ENCODE results near the gene FAM180B.
"Not testable (repeated sequence)": the region's sequence is repeated elsewhere in the genome, so short reads cannot be mapped to it uniquely, and the experiment has no call there.

FAM180B gene

GRCh38 chr11:47631473-47631872, 45.0 kb downstream of the FAM180B start:
- Histone ChIP-seq H3K4me3 (ENCODE audit: insufficient read length, low read depth) (no peak overlapping the region), H3K4me1 (ENCODE audit: insufficient read depth, insufficient read length) (no peaks in the 10 kb centered on the region), H3K36me3 (ENCODE audit: insufficient read depth, insufficient read length, low read length) (peaks cover 82% of the 10 kb centered on the region), H3K27me3 (ENCODE audit: insufficient read depth, insufficient read length) (no peaks in the 10 kb centered on the region), H3K9ac (ENCODE audit: insufficient read length, low read depth) (no peak overlapping the region), H3K9me3 (ENCODE audit: insufficient read depth, low read length) (no peaks in the 10 kb centered on the region)
- DNase-seq (ENCODE audit: low read depth, low spot score) = no peak
- TF ChIP-seq SUZ12 (IDR thresholded peaks at IDR 0.05; ENCODE audit: extremely low read depth, insufficient read depth, insufficient read length) (no peak), YY1 (IDR thresholded peaks at IDR 0.05; ENCODE audit: insufficient read depth, insufficient read length) (no peak), ZNF274 (IDR thresholded peaks at IDR 0.05; ENCODE audit: low read depth, low read length) (no peak)

- not testable (repeated sequence) for H3K9ac ChIP-seq (ENCODE audit: insufficient read length, low read depth); H3K4me3 ChIP-seq (ENCODE audit: insufficient read length, low read depth); DNase-seq (ENCODE audit: low read depth, low spot score); H3K27me3 ChIP-seq (ENCODE audit: insufficient read depth, insufficient read length); H3K9me3 ChIP-seq (ENCODE audit: insufficient read depth, low read length); H3K4me1 ChIP-seq (ENCODE audit: insufficient read depth, insufficient read length)
- H3K36me3 ChIP-seq (ENCODE audit: insufficient read depth, insufficient read length, low read length) = peaks cover 69% of the 10 kb centered on the region
These were observed 49.9 kb downstream of the FAM180B start for GRCh38 chr11:47636331-47636730.

Data from NT2/D1 (cell line).